ENCODE results near the gene NEK4.
A peak's percentile ranks its signal among the peaks of the same experiment; 100 is the strongest.

The NEK4 gene

GRCh38 chr3:52770496-52771333, at the start of gene NEK4:
TSS of gene NEK4 (minus strand) at chr3:52770940. CDS start at chr3:52770746, 194 bp downstream.
- peak; percentile 80 to 85 for DNase-seq (ENCODE audit: low read depth in 2 of 2)

GRCh38 chr3:52819936-52820335, 49.2 kb upstream of the NEK4 start:
- DNase-seq (ENCODE audit: low read depth in 2 of 2), result no peak

- DNase-seq (ENCODE audit: low read depth in 2 of 2), result no peak
Observed at GRCh38 chr3:52817860-52818259, 47.1 kb upstream of the NEK4 start.

- DNase-seq (ENCODE audit: low read depth in 2 of 2), result no peak
Observed at GRCh38 chr3:52817221-52817620, 46.5 kb upstream of the NEK4 start.

- DNase-seq (ENCODE audit: low read depth in 2 of 2), result no peak
Observed at GRCh38 chr3:52816654-52817053, 45.9 kb upstream of the NEK4 start.

- no peak for DNase-seq (ENCODE audit: low read depth in 2 of 2)
Observed at GRCh38 chr3:52816199-52816598, 45.5 kb upstream of the NEK4 start.

- DNase-seq (ENCODE audit: low read depth in 2 of 2), result no peak
Observed at GRCh38 chr3:52813810-52814209, 43.1 kb upstream of the NEK4 start.

- no peak for DNase-seq (ENCODE audit: low read depth in 2 of 2)
Observed at GRCh38 chr3:52811452-52812011, 40.8 kb upstream of the NEK4 start.

GRCh38 chr3:52810923-52811322, 40.2 kb upstream of the NEK4 start:
- no peak for DNase-seq (ENCODE audit: low read depth in 2 of 2)

GRCh38 chr3:52809662-52810377, 39.1 kb upstream of the NEK4 start:
- no peak for DNase-seq (ENCODE audit: low read depth in 2 of 2)

GRCh38 chr3:52809149-52809548, 38.4 kb upstream of the NEK4 start:
- no peak for DNase-seq (ENCODE audit: low read depth in 2 of 2)

GRCh38 chr3:52805270-52806039, 34.7 kb upstream of the NEK4 start:
- DNase-seq (ENCODE audit: low read depth in 2 of 2), result no peak

GRCh38 chr3:52801839-52802238, 31.1 kb upstream of the NEK4 start:
- no peak for DNase-seq (ENCODE audit: low read depth in 2 of 2)

GRCh38 chr3:52800079-52800478, 29.3 kb upstream of the NEK4 start:
- no peak for DNase-seq (ENCODE audit: low read depth in 2 of 2)

GRCh38 chr3:52798978-52799476, 28.3 kb upstream of the NEK4 start:
- DNase-seq (ENCODE audit: low read depth in 2 of 2), result peak in 1 of 2 donors; percentile 5

- DNase-seq (ENCODE audit: low read depth in 2 of 2), result no peak
Observed at GRCh38 chr3:52798376-52798977, 27.7 kb upstream of the NEK4 start.

GRCh38 chr3:52796411-52796810, 25.7 kb upstream of the NEK4 start:
- DNase-seq (ENCODE audit: low read depth in 2 of 2), result no peak

GRCh38 chr3:52795298-52795900, 24.7 kb upstream of the NEK4 start:
- no peak for DNase-seq (ENCODE audit: low read depth in 2 of 2)

- DNase-seq (ENCODE audit: low read depth in 2 of 2), result no peak
Observed at GRCh38 chr3:52794612-52795099, 23.9 kb upstream of the NEK4 start, which contains the start of gene ITIH3. TSS of gene ITIH3 (plus strand) at chr3:52794796. CDS start at chr3:52794804, 8 bp downstream.
